ENCODE measurements around the gene C9orf152.
"Not testable (repeated sequence)": the region's sequence is repeated elsewhere in the genome, so short reads cannot be mapped to it uniquely, and the experiment has no call there.

C9orf152 gene, protein sequence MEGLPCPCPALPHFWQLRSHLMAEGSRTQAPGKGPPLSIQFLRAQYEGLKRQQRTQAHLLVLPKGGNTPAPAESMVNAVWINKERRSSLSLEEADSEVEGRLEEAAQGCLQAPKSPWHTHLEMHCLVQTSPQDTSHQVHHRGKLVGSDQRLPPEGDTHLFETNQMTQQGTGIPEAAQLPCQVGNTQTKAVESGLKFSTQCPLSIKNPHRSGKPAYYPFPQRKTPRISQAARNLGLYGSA

GRCh38 chr9:110208031-110208430 lies at the start of gene C9orf152:
Gene C9orf152 (minus strand): TSS chr9:110208159. CDS start chr9:110207579, 580 bp downstream.
- no peak for DNase-seq

GRCh38 chr9:110257097-110257841 lies 49.3 kb upstream of the C9orf152 start:
- DNase-seq = peak; percentile 22

- peak; percentile 95 for DNase-seq
These were observed 48.6 kb upstream of the C9orf152 start, which contains the start of gene TXN for GRCh38 chr9:110256380-110257096. Gene TXN (minus strand): TSS chr9:110256507. CDS start chr9:110256435, 72 bp downstream.

GRCh38 chr9:110255463-110256379 lies 47.8 kb upstream of the C9orf152 start:
- peak; percentile 79 for DNase-seq

- no peak for DNase-seq
These were observed 47.1 kb upstream of the C9orf152 start for GRCh38 chr9:110255034-110255462.

DNA sequence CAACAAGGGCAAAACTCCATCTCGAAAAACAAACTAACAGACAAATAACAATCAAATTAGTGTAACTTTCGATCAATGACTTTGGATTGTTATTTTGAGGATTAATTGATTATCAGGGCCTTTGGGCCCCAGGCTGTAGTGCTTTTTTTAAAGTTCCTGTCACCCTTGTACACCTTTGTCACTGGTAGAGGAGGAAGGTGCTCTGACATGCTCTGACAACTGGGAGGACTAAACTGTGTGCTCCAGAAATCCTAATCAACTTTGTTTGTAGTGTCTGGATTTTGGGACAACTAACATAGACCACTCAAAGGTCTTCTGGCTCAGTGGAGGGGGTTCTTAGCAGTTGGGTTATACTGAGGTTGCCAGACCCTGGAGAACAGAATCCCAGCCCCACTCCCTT lies 46.5 kb upstream of the C9orf152 start:
- DNase-seq = no peak

DNA sequence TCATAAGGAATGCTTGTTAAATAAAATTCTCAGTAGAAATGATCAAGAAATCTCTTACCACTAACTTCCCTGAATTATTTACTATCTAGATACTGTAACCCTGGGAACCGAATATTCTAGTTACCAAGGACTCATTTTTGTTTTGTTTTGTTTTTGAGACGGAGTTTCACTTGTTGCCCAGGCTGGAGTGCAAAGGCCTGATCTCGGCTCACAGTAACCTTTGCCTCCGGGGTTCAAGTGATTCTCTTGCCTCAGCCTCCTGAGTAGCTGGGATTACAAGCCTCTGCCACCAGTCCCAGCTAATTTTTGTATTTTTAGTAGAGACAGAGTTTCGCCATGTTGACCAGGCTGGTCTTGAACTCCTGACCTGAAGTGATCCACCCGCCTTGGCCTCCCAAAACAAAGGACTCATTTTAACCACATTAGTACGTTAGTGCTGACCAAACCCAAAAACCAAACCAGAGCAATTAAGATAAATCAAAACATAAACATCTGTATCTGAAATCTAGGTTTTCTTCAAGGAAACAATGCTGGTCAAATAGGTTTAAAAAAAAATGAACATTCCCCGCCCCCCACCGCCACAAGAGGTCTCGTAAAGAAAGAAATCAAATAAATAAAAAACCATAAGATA lies 44.7 kb upstream of the C9orf152 start:
- DNase-seq = no peak

DNA sequence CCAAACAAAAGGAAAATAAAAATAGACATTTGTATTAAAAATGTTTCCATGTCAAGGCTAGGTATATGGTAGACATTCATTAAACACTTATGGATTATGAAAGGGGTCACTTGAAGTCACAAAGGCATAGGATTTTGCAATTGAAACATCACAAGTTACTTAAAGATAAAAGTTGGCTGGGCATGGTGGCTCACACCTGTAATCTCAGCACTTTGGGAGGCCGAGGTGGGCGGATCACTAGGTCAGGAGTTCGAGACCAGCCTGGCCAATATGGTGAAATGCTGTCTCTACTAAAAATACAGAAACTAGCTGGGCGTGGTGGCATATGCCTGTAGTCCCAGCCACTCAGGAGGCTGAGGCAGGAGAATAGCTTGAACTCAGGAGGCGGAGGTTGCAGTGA lies 43.8 kb upstream of the C9orf152 start:
- not testable (repeated sequence) for DNase-seq

GRCh38 chr9:110251212-110251611 lies 43.3 kb upstream of the C9orf152 start:
- DNase-seq = no peak

DNA sequence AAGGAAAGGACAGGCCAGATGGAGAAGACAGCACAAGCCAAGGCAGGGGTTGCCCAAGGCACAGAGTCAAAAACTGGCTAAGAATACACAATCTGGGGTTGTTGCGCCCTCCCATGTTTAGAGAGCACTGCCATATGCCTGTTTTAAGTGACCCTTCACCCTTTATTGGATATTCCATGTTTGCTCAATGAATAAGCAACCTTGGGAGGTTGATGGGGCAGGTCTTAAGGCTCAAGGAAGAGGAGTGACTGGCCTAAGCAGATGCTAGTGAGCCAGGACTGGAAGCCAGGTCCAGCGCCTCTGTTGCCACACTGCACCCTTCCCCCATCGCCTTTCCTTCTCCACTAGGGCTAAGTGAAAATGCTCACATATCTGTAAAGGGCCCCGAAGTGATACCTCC lies 41.6 kb upstream of the C9orf152 start:
- DNase-seq = no peak

DNA sequence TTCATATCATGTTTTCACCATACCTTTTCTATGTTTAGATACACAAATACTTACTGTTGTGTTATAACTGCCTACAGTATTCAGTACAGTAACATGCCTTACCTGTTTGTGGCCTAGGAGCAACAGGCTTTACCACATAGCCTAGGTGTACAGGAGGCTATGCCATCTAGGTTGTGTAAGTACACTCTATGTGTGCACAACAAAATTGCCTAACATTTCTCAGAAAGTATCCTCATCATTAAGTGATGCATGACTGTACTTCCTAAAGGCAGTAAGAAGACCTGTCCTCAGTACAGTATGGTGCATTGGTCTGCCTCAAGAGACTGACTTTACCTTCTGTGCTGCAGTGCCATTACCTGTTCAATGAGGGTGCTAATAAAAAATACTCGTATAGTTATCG lies 40.4 kb upstream of the C9orf152 start:
- DNase-seq = no peak

GRCh38 chr9:110246214-110246613 lies 38.3 kb upstream of the C9orf152 start:
- no peak for DNase-seq

- DNase-seq = no peak
These were observed 36.7 kb upstream of the C9orf152 start for GRCh38 chr9:110244616-110245015.

GRCh38 chr9:110241858-110242321 lies 33.9 kb upstream of the C9orf152 start:
- no peak for DNase-seq

DNA sequence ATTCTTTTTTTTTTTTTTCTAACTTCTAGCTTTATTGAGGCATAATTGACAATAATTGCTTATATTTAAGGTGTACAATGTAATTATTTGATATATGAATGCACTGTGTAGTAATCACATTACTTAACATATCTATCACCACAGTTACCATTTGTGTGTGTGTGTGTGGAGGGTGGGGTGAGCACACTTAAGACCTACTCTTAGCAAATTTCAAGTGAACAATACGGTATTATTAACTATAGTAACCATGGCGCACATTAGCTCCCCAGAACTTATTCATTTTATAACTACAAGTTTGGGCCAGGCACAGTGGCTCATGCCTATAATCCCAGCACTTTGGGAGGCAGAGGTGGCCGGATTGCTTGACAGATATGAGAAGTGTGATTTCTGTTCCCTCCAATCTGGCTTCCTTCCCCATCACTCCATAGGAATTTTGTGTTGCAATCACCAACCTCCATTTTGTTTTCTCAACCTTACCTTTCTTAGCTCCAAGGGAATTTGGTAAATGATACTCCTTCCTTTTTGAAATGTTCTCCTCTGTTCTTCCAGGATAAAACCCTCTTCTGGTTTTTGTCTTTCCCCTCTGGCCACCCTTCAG lies 33.4 kb upstream of the C9orf152 start:
- no peak for DNase-seq

DNA sequence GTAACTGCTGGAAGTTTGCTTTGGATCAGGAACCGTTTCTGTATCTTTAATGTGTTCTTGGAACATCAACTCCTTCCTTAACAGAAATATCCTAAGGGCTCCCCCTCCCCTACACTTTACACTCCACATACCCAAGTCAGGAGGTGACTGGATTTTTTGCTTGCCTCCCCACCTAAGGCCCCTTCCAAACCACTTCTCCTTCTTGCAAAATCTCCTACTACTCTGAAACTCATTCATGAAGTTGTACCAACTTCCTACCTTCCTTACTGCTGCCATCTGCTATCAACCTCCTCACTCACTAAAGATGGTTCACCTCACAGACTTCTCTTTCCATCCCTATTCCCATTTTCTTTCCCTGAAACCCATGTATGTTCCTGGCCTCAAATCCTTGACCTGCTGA lies 32.2 kb upstream of the C9orf152 start:
- DNase-seq = no peak

DNA sequence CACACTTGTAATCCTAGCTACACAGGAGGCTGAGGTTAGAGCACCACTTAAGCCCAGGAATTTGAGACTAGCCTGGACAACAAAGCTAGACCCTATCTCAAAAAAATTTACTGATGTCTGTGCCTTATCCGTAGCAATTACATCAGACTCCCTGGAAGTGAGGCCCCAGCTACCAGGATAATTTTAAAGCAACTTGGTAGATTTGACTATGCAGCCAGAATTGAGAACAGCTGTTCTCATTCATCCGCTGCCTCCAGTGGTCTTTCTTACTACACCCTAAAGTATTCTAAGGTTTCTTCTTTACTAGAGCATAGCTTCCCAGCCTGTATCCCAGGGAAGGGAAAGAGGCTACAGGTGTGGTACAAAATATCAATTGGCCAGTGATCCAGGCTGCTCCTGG lies 20.4 kb upstream of the C9orf152 start:
- no peak for DNase-seq

- DNase-seq = no peak
These were observed 16.6 kb upstream of the C9orf152 start for GRCh38 chr9:110224583-110224982.

DNA sequence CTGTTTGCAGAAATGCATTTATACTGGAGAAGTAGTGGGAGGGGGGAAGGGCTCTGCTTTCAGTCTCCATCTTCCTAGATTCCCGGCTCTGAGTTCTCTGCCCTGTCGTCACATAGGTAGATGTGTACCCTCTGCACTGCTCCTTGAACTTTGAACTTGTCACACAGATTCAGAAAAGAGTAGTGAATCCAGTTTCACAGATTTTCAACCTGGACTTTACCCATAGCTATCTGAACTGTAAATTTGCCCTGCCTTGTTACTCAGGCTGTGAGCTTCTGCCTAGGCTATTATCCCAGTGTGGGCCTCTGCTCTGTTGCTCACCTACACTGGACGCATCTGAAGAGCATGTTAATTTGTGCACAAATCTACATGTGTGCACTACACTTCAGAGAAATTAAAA lies 12.8 kb upstream of the C9orf152 start:
- DNase-seq = no peak

DNA sequence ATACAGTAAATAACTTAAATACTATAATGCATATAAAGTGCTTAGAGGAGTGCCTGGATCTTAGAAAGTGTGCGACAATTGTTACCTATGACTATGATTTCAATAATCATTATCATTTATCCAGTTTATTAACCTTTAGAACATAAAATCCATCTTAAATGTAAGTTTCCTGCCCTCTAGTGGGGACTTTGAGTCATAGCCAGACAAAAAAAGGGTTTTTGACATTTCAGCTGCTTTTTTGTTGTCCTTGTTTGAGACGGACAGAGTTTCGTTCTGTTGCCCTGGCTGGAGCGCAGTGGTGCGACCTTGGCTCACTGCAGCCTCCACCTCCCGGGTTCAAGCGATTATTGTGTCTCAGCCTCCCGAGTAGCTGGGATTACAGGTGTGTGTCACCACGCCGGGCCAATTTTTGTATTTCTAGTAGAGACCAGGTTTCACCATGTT lies 9.7 kb upstream of the C9orf152 start:
- no peak for DNase-seq

- no peak for DNase-seq
These were observed 6.8 kb upstream of the C9orf152 start for GRCh38 chr9:110214586-110215355.

Data from stimulated activated CD4-positive, alpha-beta T cell treated with anti-CD3 and anti-CD28 coated beads, Interleukin-15, amount 100 ng/mL, for 24 hours (primary cell).